NCI-H524 treated with DMSO at 0.1 percent for 48 hours (cell line): ENCODE measurements around the gene CACNB4.
"Not testable (repeated sequence)": the region's sequence is repeated elsewhere in the genome, so short reads cannot be mapped to it uniquely, and the experiment has no call there.

Experiments used
- DNase-seq: peaks from one replicate; lab custom pipeline; 2025; lab: John Stamatoyannopoulos, UW

CACNB4 gene

GRCh38 chr2:151905963-151906632, 192.7 kb downstream of the CACNB4 start:
- DNase-seq, result no peak

GRCh38 chr2:151904807-151905206, 194.0 kb downstream of the CACNB4 start:
- DNase-seq, result no peak

- DNase-seq, result no peak
These were observed 194.8 kb downstream of the CACNB4 start for GRCh38 chr2:151904021-151904420.

- no peak for DNase-seq
These were observed 196.0 kb downstream of the CACNB4 start for GRCh38 chr2:151902829-151903228.

GRCh38 chr2:151900331-151900730, 198.5 kb downstream of the CACNB4 start:
- DNase-seq, result no peak

- DNase-seq, result no peak
These were observed 199.7 kb downstream of the CACNB4 start for GRCh38 chr2:151899156-151899555.

- no peak for DNase-seq
These were observed 207.2 kb downstream of the CACNB4 start for GRCh38 chr2:151891566-151892194.

- DNase-seq, result no peak
These were observed 211.7 kb downstream of the CACNB4 start for GRCh38 chr2:151887164-151887563.

- no peak for DNase-seq
These were observed 212.6 kb downstream of the CACNB4 start for GRCh38 chr2:151886241-151886640.

- DNase-seq, result no peak
These were observed 215.9 kb downstream of the CACNB4 start for GRCh38 chr2:151882786-151883445.

GRCh38 chr2:151881342-151881741, 217.5 kb downstream of the CACNB4 start:
- no peak for DNase-seq

GRCh38 chr2:151880586-151880985, 218.3 kb downstream of the CACNB4 start:
- DNase-seq, result no peak

GRCh38 chr2:151878655-151879563, 219.9 kb downstream of the CACNB4 start:
- no peak for DNase-seq

- DNase-seq, result no peak
These were observed 220.6 kb downstream of the CACNB4 start for GRCh38 chr2:151878204-151878603.

GRCh38 chr2:151875631-151876030, 223.2 kb downstream of the CACNB4 start:
- DNase-seq, result not testable (repeated sequence)

- DNase-seq, result no peak
These were observed 226.4 kb downstream of the CACNB4 start for GRCh38 chr2:151872463-151872862.

- no peak for DNase-seq
These were observed 229.6 kb downstream of the CACNB4 start for GRCh38 chr2:151869291-151869690.

GRCh38 chr2:151862700-151863099, 236.1 kb downstream of the CACNB4 start:
- DNase-seq, result no peak

- no peak for DNase-seq
These were observed 237.7 kb downstream of the CACNB4 start for GRCh38 chr2:151861174-151861573.

GRCh38 chr2:151860613-151861146, 238.2 kb downstream of the CACNB4 start:
- peak; percentile 60 for DNase-seq

GRCh38 chr2:151860210-151860609, 238.6 kb downstream of the CACNB4 start:
- DNase-seq, result no peak

GRCh38 chr2:151857650-151858049, 241.2 kb downstream of the CACNB4 start:
- no peak for DNase-seq
